RCC 7860 (cell line): Measurements from ENCODE around the gene ZNF484.
A peak's percentile ranks its signal among the peaks of the same experiment; 100 is the strongest.
"Not testable (repeated sequence)": the region's sequence is repeated elsewhere in the genome, so short reads cannot be mapped to it uniquely, and the experiment has no call there.

Experiments used
- DNase-seq: peaks from one replicate; pipeline ENCODE4 v3.0.0-alpha.2; 2015; ENCODE audit warnings: low spot score
- FAIRE-seq: peaks from 2 replicates; lab custom pipeline; 2012; peaks lifted over from hg19 to GRCh38; lab: Jason Lieb, UNC

The ZNF484 gene

DNA sequence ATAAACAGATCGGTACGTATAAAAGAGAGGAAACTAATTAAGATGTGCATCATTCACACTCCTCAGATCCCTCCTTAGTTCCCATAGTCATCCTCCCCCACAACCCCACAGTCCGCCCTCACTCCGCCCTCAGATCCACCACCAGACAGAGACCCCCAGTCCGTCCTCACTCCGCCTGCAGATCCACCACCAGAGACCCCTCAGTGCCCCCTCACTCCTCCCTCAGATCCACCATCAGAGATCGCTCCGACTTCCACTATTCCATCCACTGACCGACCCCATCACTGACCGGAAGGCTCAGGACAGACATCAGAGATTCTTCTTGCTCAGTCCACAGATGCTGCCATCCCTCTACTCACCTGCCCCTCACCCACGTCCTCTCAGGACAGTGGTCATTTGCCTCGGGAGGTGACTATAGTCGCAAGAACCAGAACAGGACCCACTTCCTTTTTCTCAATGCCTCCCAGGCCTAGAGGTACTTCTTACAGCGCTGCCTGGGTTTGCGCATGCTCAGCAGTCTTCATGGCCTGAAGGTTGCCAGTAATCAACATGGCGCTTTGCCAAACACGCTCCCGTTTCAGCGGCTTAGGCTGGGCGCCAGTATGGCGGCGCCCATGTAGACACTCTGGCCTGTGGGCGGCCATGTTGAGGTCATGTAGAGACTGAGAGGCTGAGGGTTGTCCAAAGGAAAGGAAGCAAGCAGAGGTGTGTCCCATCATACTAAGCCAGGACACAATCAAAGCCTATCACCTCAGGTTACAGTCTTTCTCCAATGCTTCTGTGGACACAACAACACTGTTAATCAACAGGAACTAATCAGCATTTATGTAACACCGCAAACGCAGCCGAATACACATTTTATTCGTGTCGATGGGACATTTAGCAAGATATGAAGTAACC is at the start of gene ZNF484:
Gene ZNF484 (minus strand): TSS at position 508 of the 900 bp plus-strand sequence. CDS start 3,009 bp downstream, outside the sequence.
- FAIRE-seq (peak; percentile 91), DNase-seq (peak; percentile 96)

DNA sequence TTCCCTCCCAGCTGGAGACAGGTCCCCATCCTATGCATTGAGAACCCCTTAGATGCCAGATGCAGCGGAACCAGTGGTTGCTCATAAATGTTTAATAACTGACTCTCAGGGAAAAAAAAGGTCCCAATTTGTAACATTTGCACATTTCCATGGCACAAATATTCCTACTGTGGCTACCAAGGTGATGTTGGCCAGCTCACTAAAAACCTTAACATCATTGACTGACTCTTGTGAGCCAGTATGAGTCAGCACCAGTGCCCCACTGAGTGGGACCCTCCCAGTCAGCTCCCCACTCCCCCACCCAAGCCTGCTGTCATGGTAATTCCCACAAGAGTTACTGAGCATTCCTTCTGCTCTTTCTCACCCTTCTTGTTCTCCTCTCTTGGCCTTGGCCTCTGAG is 42.6 kb upstream of the ZNF484 start:
- DNase-seq, result no peak
- FAIRE-seq, result no peak

DNA sequence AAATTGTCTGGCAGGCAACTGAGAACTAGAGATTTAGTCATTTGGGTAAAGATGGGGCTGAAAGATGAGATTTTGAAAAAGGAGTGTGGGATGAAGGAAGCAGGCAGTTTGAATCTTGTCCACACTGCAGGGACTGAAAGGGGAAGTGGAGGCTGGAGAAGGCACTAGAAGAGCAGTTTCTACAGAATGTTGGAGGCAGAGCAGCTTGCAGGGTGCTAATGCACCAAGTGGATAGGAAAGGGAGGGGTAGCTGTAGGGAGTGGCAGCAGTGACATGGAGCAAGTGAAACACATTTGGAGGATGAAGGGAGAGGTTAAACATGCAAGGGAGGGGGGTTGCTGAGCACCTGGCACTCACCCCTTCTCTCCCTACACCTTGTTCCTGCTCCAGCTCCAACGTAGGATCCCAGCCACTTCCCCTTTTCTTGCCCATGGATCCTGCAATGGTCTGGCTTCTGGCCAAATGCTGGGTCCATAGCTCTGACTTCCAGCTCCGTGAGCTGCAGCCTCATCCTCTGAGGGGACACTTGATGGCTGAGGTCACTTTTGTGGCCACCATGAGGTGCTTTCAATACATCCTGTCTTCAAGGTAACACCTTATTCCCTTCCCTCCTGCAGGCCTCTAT is 39.5 kb upstream of the ZNF484 start:
- no peak for DNase-seq
- no peak for FAIRE-seq

DNA sequence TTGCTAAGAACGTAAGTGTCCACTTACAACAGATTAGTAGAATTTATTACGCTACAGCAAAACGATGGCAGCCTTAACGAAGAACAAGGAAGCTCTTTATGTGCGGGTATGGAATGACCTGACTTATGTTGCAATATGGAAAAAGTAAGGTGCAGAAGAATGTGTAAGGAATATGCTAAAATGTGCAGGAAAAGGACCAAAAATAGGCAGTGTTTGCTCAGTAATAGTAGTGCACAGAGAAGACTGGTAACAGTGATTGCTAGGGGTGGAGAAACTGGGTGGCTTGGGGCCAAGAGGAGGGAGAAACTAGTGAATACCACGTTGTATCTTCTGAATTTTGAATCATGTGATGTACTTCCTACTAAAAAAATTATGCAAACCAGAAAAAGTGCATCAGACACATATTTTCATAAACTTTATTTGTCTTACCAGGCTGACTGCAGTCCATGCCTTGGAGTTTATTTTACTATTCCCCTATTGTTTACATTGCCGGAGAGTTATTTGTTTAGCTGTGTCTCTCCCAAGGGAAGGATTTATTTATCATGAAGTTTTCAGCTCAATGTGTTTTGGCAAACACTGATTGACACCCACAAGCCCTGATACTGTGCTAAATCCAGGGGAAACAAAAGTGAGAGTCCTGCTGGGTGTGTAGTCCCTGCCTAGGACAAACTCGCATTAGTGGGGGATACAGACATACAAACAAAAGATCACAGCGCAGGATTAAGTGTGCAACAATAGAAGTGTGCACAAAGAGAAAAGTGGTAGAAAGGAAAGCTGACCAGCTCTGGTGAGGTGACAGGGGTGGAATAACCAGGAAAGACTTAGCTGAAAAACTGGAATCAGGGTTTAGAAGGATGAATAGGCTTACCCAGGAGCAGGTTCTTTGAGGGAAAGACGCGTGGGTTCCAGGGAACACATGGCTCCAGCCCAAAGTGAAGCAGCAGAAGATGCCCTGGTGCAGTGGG is 34.0 kb upstream of the ZNF484 start:
- DNase-seq (no peak), FAIRE-seq (no peak)

DNA sequence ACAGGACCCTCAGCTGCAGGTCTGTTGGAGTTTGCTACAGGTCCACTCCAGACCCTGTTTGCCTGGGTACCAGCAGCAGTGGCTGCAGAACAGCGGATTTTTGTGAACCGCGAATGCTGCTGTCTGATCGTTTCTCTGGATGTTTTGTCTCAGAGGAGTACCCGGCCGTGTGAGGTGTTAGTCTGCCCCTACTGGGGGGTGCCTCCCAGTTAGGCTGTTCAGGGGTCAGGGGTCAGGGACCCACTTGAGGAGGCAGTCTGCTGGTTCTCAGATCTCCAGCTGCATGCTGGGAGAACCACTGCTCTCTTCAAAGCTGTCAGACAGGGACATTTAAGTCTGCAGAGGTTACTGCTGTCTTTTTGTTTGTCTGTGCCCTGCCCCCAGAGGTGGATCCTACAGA is 27.3 kb upstream of the ZNF484 start:
- not testable (repeated sequence) for FAIRE-seq, DNase-seq

DNA sequence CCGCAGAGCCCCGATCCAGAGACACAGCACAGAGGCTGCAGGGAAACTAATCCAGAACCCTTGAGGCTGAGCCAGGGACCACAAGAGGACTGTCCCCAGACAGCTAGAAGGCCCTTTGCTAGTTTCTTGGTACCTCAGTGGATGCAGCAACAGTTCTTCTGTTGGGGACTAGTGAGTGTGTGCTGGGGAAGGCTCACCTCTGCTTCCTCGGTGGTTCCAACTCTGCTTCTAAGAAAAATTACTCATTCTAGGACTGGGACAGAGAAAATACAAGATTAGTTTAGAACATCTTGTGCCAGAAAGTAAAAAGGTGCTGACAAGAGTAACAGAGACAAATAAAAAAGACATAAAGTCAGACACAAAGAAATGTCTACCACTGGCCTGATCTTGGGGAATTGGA is 19.5 kb upstream of the ZNF484 start:
- DNase-seq (no peak), FAIRE-seq (no peak)

DNA sequence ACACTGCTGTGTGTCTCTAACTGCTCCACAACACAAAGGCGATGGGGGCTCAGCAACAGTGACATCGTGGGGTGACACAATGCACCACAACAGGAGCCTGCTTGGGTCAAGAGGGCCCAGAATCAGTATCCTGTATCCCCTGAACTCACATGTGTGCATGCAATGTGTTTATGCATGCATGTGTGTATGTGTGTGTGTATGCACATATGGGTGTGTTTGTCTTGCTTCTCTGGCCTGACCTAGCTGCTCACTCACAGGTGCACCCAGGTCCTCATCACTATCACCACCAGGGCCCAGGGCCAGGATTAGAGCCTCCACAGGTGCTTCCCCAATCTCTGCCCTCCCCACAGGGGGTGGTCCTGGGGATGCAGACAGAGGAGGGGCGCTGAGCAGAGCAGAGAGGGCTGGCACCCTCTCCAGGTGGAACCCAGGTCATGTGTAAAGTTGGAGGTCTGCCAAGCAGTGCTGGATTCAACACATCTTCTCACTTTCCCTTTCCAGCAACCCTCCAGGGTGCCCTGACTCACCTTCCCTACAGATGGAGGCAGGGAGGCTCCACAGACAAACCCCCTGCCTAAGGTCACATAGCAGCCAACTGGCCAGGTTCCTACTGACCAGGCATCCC is 18.1 kb upstream of the ZNF484 start:
- no peak for FAIRE-seq
- no peak for DNase-seq

DNA sequence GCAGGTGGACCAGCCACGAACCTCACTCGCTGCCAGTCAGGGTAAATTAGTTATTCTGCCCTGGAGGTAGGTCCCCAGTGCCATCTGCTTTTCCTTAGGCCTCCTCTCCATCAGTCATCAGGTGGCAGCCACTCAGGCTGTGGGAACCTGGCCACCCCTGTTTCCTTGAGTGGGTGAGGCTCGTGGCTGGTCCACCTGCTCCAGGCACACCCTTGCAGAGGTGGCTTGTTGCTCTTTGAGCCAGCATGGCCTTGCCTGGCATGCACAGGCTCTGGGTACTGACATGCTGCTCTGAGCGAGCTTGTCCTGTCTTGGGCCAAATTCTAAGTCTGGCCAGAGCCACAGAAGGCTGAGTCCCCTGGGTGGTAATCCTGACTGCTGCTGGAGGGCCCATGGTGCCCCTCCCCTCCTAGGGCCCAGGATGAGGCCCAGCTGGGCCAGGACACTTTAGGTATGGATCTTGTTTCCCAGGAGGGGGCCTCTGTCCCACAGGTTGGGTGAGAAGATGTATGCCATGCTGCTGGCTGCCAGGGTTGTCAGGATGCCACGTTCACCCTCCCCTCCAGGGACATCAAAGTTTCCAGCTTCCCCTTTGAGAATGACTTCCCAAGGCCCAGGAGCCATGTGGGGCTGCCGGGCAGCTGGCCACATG is 17.0 kb upstream of the ZNF484 start:
- no peak for DNase-seq
- FAIRE-seq, result no peak

DNA sequence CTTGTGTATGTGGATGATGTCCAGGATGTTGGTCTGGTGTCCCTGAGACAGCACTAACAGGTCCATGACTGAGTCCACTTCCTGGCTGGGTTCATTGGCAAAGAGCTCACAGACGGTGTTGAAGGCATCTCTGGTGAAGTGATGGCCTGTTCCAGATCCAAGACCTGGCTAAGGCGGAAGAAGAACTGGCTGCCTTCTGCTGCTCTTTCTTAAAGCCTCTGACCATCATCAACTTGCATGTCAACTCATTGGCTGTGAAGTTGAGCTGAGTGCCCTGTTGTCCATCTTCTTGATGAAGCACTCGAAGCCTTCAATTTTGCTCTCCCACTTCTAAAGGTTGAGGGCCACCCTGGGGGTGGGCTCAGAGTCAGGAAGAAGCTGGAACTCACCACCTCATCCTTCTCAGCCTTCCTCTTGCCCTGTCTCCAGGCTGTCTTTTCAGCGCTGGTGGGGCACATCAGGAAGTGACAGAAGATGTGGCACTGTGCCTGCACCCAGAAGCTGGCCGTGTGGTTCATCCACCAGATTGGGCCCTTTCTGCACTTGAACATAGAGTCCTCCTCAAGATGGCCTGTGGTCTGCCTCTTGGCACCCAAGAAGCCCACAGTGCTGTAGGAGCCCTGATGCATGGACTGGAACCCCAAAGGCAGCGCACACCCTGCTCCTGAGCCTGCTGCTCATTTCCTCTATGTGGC is 16.2 kb upstream of the ZNF484 start:
- not testable (repeated sequence) for FAIRE-seq, DNase-seq

DNA sequence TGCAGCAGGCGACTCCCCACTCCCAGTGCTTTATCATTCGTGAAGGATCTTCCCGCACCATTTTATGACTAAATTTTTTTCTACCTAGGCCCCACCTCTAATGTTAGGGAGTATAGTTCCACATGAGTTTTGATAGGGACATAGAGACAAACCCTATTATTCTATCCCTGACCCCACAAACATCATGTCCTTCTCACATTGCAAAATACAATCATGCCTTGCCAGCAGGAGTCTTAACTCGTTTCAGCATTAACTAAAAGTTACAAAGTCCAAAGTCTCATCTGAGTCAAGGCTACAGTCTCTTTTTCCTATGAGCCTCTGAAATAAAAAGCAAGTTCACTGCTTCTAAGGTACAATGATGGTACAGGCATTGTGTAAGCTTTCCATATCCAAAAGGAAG is 14.4 kb upstream of the ZNF484 start:
- not testable (repeated sequence) for FAIRE-seq

DNA sequence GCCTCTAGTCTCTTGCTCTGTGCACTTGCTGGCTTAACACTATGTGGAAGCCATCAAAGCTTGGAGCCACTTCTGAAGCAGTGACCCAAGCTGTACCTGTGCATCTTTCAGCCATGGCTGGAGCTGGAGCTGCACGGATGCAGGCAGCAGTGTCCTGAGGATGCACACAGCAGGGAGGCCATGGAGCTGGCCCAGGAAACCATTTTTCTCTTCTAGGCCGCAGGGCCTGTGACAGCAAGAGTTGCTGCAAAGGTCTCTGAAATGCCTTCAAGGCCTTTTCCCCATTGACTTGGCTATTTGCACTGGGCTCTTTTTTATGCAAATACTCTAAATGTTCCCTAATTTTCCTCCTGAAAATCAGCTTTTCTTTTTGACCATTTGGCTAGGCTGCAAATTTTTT is 12.9 kb upstream of the ZNF484 start:
- FAIRE-seq (no peak), DNase-seq (no peak)

More for the DNA sequence above, 14.4 kb upstream of the ZNF484 start:
- not testable (repeated sequence) for DNase-seq

DNA sequence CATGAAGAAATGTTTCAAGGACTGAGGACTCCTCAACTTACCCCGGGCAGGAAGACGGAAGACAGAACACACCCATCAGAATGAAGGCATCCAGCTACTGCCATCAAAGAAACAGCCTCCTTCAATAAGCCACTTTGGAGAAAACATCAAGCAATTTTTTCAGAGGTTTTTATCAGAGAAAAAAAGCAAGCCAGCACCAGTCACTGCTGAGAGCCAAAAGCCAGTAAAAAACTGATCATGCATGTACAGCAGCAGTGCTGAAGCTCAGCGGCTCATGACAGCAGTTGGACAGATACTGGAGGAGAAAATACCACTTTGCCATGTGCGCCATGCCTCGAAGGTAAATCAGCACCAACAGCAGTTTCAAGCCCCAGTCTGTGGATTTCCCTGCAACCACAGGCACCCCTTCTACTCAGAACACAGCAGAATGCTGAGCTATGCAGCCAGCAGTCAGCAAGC is 10.1 kb upstream of the ZNF484 start:
- FAIRE-seq (no peak), DNase-seq (no peak)

DNA sequence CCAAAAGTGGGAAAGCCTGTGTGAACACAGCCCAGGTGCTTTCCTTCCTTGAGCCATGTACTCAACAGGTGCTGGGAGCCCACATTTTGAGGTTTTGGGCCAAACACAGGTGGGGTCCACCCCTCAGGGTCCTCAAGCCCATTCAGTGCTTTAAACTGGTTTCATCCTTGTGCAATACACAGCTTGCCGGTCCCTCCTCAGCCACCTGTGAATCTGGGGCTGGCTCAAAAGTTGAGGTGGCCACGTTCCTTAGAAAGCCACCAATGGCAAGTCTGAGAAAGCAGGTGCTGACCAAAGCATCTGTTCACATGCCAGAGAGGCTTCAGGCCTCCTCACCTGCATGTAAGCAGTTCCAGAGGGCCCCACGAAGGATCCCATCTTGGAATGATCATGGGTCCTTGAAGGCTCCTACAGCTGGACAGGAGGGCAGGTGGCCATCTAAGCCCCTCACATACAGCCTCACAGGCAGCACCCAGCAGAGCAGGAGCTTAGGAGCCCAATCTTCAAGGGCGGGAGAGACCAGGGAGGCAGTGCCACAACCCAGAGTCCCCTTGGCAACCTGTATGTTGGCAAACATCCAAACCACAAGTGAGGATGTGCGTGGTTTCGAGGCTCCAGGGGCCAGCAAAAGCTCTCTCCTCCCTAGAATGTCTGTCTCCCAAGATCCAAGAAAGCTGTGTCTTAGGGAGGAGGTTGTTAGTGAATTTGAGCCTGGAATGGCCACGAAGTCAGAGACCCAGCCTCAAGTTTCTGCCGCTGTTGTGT is 9.2 kb upstream of the ZNF484 start:
- FAIRE-seq, result not testable (repeated sequence)

DNA sequence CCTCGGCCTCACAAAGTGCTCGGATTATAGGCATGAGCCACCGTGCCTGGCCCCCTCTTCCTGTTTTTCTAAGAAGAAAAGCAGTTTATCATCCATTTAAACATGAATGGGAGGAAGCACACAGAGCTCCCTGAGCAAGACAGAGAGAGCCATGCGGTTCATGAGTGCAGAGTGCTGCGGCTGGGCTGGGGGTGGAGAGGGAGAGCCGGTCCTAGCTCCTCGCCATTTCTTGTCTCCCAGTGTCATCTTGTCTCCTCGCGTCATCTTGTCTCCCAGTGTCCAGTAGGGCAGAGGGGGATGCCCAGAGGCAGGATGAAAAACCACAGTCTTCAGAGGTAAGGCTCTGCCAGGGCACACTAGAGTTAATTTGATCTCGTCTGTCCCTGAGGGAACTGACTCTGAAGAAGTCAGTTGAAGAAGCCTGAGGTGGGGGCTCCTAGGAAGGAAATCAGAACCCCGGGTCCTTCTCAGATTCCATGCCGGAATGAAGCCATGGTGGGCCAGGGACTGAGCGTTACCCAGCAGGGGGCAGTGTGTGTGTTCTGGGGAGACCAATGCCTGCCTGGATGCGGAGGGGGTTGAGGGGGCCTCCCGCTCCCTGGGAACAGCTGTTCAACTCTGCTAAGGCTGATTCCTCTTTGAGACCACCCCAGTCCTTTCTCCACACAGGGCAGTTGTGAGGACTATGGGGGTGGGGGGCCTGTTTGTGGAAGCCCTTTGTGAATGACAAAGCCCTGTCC is 6.0 kb upstream of the ZNF484 start:
- not testable (repeated sequence) for FAIRE-seq, DNase-seq

More for the DNA sequence above, 9.2 kb upstream of the ZNF484 start:
- not testable (repeated sequence) for DNase-seq

DNA sequence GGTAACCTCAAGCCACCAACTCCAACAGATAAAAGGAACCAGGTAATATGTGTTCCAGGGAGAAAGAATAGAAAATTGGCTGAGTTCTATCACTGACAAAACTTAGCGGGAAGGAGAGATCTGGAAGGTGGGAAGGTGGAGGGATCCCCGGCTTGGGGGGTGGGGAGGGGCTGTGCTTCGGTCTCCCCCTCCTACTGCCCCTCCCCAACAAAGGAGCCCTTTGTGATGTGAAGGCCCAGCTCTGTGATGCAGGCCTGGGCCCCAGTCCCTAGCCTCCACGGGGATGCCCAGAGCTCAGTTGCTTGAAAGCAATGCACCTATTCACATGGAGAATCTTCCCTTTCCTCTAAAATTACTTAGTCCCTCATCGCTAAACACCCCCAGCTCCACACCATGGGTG is 4.4 kb upstream of the ZNF484 start:
- FAIRE-seq (no peak), DNase-seq (no peak)

DNA sequence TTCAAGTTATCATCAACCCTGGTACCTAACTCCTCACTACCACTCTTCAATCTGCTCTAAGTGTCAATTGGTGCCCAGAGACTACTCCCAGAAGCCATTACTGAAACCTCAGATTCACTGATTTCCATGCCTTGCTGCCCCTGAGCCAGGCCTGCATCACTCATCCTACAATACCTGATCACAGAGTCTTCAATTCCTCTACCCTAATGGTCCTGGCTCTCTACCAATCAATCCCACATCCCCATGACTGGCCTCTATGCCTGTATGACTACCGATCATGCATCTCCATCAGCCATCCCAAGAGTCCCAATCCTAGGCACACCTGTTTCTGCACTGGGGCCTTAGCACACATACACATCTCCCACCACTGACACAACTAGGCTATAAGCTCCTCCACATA is 2.5 kb downstream of the ZNF484 start:
- FAIRE-seq (no peak), DNase-seq (no peak)

DNA sequence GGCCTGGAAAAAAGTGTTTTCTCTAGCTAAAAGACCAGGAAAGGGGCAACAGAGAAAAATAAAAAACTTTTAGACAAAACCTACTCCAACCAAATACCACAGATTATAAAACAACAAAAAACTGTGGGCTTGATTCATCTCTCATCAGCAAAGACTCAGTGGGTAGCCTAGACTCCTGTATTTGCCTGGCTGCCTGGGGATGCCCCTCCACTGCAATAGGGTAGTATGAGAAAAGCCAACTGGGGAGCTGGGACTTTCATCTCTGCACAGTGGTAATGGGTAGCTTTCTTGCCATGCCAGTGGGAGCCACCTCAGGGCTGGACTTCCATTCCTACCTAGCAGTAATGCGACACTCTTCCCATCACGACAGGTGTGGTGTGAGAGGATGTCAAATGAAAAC is 7.5 kb downstream of the ZNF484 start:
- FAIRE-seq (no peak), DNase-seq (no peak)

DNA sequence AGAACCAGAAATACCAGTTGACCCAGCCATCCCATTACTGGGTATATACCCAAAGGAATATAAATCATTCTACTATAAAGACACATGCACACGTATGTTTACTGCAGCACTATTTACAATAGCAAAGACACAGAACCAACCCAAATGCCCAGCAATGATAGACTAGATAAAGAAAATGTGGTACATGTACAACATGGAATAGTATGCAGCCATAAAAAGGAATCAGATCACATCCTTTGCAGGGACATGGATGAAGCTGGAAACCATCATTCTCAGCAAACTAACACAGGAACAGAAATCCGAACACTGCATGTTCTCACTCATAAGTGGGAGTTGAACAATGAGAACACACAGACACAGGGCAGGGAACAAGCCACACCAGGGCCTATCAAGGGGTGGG is 11.2 kb downstream of the ZNF484 start:
- not testable (repeated sequence) for FAIRE-seq, DNase-seq
